Measurements from ENCODE around the gene ARL3.
"Not testable (repeated sequence)": the region's sequence is repeated elsewhere in the genome, so short reads cannot be mapped to it uniquely, and the experiment has no call there.

Gene ARL3

GRCh38 chr10:102735065-102735562 lies 20.9 kb upstream of the ARL3 start:
- no peak for DNase-seq

- DNase-seq = no peak
Measured at GRCh38 chr10:102732661-102733060, 18.5 kb upstream of the ARL3 start.

DNA sequence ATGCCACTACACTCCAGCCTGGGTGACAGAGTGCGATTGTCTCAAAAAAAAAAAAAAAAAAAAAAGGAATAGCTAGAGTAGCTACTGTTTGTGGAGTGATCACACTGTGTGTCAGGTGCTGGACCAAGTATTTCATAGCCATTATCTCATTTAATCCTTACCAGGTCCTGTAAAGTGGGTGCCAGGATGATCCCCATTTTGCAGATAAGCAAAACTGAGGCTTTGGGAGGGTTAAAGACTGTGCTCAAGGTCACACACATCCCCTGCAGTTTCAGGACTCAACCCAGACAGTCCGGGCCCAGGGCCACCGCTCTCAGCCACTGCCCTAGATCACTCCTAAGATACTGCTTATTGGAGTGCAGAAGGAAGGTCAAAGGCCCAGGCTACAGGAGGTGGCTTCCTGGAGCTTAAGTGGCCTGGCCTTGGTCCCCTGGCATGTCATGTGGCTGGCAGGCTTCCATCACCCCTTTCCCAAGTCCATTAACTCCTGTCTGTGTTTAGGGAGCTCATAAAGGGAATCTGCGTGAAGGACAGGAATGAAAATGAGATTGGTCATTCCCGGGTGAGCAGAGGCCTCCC lies 17.1 kb upstream of the ARL3 start:
- DNase-seq = no peak

- DNase-seq = peak; percentile 7 to 27 (median 20)
Measured at GRCh38 chr10:102729029-102730026, 15.1 kb upstream of the ARL3 start.

DNA sequence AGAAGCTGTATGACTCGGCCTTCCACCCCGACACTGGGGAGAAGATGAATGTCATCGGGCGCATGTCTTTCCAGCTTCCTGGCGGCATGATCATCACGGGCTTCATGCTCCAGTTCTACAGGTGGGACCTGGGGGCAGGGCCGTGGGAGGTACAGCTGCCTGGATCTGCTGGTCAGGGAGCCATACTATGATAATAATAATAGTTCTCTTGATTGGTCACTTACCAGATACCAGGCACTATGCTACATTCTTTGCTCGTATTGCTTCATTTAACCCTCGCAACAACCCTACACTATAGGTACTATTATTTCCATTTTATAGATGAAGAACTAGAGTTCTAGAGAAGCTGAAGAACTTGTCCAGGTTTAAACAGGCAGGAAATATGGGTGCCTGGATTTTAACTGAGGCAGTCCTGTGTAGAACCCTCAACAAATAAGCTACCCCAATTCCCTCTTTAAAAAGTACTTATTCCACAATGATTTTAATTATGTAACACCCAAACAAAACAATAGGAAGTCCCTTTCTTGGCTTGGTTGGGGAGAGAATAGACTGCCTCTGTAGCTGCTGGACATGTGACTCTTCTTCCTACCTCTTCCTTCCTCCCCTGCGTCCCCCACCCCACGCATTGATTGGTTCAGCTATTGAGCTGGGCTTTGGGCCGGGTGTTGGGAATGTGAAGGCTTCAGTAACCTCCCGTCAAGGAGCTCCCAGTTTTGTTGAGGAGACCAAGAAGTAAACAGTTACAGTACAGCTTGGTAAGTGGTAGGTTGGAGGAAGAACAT lies 13.0 kb upstream of the ARL3 start:
- no peak for DNase-seq

GRCh38 chr10:102726274-102726673 lies 12.1 kb upstream of the ARL3 start:
- no peak for DNase-seq

GRCh38 chr10:102723989-102724388 lies 9.8 kb upstream of the ARL3 start:
- no peak for DNase-seq

- DNase-seq = no peak
Measured at GRCh38 chr10:102721954-102722353, 7.8 kb upstream of the ARL3 start.

DNA sequence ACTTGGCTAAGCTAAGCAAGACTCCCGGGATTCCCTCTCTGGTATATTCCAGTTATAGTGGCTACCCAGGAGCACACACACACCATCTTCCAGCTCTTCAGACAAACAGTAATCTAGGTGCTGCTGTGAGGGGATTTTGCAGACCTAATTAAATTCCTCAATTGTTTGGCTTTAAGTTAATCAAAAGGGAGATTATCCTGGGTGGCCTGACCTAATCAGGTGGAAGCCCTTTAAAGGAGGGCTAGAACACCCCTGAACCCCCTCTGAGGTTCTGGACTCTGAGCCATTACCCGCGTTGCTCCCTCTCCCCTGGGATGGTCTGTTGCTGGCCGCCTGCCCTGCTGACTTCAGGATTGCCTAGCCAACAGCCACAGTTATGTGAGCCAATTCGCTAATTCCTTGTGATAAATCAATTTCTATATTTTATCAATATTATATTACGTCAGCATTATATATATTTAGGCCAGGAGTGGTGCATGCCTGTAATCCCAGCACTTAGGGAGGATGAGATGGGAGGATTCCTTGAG lies 6.6 kb upstream of the ARL3 start:
- no peak for DNase-seq

- DNase-seq = no peak
Measured at GRCh38 chr10:102720337-102720736, 6.1 kb upstream of the ARL3 start.

DNA sequence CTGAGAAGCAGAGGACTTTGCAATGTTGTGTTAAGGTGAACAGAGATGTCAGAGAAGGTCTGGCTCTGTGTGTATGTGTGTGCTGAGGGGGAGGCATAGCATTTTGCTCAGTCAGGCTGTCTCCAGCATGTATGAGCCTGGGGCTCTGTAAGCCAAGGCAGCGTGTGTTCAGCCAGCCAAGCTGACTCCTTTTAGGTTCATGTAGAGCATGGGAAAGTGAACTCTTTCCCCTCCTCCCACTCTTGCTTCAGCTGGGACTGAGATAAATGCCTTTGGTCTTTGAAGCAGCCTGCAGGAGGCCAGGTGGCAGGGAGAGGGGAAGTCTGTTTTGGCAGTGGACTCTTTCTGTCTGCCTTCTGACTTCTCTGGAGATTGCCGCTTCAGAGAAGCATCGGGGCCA lies 4.0 kb upstream of the ARL3 start:
- no peak for DNase-seq

- DNase-seq = not testable (repeated sequence)
Measured at GRCh38 chr10:102716900-102717565, 2.8 kb upstream of the ARL3 start.

GRCh38 chr10:102715880-102716279 lies 1.7 kb upstream of the ARL3 start:
- no peak for DNase-seq

DNA sequence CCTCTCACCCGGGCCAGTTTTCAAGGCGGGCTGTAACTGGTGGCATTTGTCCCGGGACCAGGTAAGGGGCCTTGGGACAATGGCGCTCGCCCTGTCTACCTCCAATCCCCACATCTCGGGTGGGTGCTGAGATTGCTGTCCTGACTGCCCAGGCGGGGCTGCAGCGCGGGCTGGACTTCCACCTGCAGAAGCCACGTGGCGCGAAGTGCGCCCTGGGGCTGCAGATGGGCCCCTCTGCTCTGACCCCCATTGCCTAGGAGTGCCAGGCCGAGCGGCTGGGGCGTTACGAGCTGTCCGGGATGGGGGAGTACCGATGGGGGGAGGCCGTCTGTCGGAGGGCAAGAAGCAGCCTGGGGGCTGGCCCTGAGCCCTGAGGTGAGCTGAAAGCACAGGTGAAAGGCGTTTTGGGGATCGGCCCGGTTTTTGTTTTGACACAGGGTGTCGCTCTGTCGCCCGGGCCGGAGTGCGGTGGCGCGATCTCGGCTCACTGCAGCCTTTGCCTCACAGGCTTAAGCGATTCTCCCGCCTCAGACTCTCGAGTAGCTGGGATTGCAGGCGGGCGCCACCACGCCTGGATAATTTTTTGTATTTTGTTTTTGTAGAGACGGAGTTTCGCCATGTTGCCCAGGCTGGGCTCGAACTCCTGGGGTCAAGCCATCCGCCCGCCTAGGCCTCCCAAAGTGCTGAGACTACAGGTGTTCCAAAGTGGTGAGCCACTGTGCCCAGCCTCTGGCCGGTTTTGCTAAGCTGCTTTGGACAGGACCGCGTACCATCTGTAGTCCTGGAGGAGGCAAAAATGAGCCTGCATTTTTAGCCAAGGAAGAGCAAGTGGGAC lies 641 bp upstream of the ARL3 start, which contains the start of gene SFXN2:
SFXN2 (plus strand) TSS at position 16 of the 835 bp plus-strand sequence. CDS start 12,001 bp downstream, outside the sequence.
- DNase-seq = peak; percentile 13 to 48 (median 18)

DNA sequence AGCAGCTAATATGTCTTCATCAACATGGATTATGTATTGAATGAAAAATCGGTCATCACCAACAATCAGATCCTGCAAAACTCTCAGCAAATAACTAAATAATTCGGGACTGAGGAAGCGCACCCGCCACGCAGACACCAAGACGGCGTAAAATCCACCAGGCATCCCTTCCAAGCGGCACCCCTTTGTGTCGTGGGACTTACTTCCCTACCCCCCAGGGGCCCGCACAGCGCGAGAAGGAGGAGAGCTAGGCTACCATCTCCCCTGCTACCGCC lies 721 bp downstream of the ARL3 start:
- DNase-seq = peak in 3 of 4 experiments; percentile 25 to 50 (median 29)

GRCh38 chr10:102712843-102713538 lies 1.2 kb downstream of the ARL3 start:
- DNase-seq = no peak

DNA sequence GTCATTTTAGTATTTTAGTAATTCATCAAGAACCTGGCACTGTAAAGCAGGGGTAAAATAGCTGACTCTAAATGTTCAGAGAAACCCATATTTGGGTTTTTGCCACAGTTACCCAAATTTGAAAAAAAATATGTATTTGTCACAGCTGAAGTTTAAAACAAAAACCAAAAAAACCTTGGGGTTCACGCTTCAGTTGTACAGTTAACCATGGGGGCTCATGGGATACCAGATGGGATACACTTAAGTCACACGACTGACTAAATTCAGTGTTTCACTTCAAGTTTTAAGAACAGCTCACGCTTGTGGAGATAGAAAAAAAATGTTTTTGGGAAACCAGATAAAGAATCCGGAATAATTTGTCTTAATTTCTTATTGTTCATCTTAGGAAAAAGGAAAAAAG lies 2.1 kb downstream of the ARL3 start:
- no peak for DNase-seq

GRCh38 chr10:102710609-102711008 lies 3.6 kb downstream of the ARL3 start:
- no peak for DNase-seq

GRCh38 chr10:102705531-102705930 lies 8.7 kb downstream of the ARL3 start:
- DNase-seq = no peak

DNA sequence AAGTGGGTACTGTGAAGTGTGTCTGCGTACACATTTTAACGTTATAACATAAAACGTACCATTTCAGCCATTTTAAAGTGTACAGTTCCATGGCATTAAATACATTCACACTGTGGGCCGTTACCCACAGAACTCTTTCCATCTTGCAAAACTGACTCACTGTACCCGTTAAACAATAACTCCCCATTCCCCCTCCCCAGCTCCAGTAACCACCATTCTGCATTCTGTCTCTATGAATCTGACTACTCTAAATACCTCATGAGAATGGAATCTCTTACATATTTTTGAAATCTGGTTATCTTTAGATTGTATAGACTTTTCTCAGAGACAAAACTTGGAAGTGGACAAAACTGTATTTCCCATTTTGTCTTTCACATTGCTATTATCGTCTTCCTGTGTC lies 9.3 kb downstream of the ARL3 start:
- no peak for DNase-seq

DNA sequence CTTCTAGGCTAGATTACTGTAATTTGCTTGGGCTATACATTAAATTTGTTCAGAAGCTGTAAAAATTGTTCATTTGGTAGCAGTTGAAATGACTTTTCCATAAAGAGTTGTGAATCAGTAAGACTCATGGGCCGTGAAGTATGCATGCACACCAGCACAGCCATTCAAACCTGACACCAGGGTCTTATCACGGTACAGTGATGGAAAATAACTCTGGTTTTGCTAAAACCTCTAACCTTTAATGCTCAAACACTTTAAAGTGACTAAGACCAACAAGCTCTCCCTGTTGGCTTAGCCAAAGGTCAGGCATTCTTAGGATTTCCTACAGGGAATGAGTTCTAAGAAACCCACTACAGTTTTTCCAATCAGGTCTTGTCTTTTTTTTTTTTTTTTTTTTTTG lies 11.5 kb downstream of the ARL3 start:
- DNase-seq = no peak
